Osteocyte (in vitro differentiated cells): Measurements from ENCODE around the gene DNAJB9. TPM values are rescaled to one million over a fixed set of nuclear protein-coding genes. Genes with fewer than 3 reads are reported as not detected.

Experiments
- DNase-seq: peaks from one replicate; pipeline ENCODE4 v3.0.0; 2021; ENCODE audit warnings: mixed read lengths; ENCODE audit not compliant: unreplicated experiment; ENCODE audit errors: extremely low spot score
- H3K27ac Mint-ChIP-seq: one replicate; pipeline ENCODE4 v1.8.0; 2021; ENCODE audit warnings: mild to moderate bottlenecking, mixed read lengths; ENCODE audit not compliant: unreplicated experiment
- H3K27me3 Mint-ChIP-seq: one replicate; pipeline ENCODE4 v1.8.0; 2021; ENCODE audit warnings: mixed read lengths; ENCODE audit not compliant: unreplicated experiment
- H3K36me3 Mint-ChIP-seq: one replicate; pipeline ENCODE4 v1.8.0; 2021; ENCODE audit warnings: mixed read lengths; ENCODE audit not compliant: unreplicated experiment
- H3K4me1 Mint-ChIP-seq: one replicate; pipeline ENCODE4 v1.8.0; 2021; ENCODE audit warnings: mixed read lengths; ENCODE audit not compliant: unreplicated experiment
- H3K4me3 Mint-ChIP-seq: one replicate; pipeline ENCODE4 v1.8.0; 2021; ENCODE audit warnings: mild to moderate bottlenecking, moderate library complexity, mixed read lengths; ENCODE audit not compliant: unreplicated experiment
- H3K9me3 Mint-ChIP-seq: one replicate; pipeline ENCODE4 v1.8.0; 2021; ENCODE audit warnings: mixed read lengths; ENCODE audit not compliant: unreplicated experiment
- long read RNA-seq: library from polyadenylated mRNA; unstranded; transcript quantifications from one replicate; pipeline ENCODE4 v2.0.0, GENCODE V29; 2021
- total RNA-seq: library from RNA; stranded (reverse); gene quantifications from 2 replicates; pipeline ENCODE4 v1.2.1, GENCODE V29; 2021
- TF ChIP-seq, protein P1 (sequence below): fragments of 200-600 bp; sonication (generic); IDR thresholded peaks from 2 replicates; pipeline ENCODE4 v1.5.0; 2021; ENCODE audit warnings: antibody characterized with exemption, mild to moderate bottlenecking, moderate library complexity

The DNAJB9 gene
- total RNA-seq: 20.5 and 23.3 TPM in 2 replicates
- long read RNA-seq, transcript DNAJB9-201 (3 exons, 2,715 nt): major isoform, 331 of 343 reads
- long read RNA-seq, partial matches to known transcripts: 6 of 343 reads
- long read RNA-seq, other reads (novel, unspliced or antisense): 6 of 343 reads

DNA sequence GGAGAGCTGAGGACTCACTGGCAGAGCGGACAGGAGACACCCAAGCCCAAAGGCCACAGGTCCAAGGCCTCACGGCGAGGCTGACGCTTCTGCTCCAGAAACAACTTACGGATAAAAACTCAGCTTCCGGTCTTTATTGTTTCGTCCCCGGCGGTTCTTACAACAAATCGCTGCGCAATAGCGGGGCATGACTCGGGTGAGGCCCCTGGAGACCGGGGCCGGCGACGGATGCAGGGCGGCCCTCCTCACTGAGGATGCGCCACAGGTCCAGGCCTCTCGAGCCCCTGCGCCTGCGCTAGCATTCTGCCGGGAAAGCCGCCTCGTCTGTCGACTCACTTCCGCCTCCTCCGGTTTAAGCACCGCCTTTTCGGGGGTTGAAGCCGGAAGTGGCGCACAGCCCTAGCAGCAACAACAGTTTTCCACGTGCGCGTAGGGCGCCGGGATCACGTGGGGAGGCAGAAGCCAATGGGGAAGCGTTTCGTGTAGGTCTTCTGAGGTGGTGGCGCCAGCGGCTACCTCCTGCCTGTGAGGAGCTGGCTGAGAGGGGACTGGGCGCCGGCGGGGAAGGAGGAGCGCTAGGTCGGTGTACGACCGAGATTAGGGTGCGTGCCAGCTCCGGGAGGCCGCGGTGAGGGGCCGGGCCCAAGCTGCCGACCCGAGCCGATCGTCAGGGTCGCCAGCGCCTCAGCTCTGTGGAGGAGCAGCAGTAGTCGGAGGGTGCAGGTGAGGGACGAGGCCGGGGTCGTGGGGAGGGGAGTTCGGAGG lies at the start of gene DNAJB9, which contains the start of gene THAP5:
DNAJB9 (plus strand) TSS at position 494 of the 765 bp plus-strand sequence. CDS start 1,853 bp downstream, outside the sequence.
THAP5 (minus strand) TSS at position 326 of the 765 bp plus-strand sequence; CDS start at position 189, 137 bp downstream.
- Mint-ChIP-seq H3K27me3 (no peaks in the 10 kb centered on the region), H3K36me3 (peaks cover 26% of the 10 kb centered on the region), H3K4me1 (peaks cover 39% of the 10 kb centered on the region), H3K9me3 (no peaks in the 10 kb centered on the region), H3K4me3 (peak within 1 kb of the TSS; percentile 99), H3K27ac (peak within 1 kb of the TSS; percentile 99)
- TF ChIP-seq, protein P1, sequence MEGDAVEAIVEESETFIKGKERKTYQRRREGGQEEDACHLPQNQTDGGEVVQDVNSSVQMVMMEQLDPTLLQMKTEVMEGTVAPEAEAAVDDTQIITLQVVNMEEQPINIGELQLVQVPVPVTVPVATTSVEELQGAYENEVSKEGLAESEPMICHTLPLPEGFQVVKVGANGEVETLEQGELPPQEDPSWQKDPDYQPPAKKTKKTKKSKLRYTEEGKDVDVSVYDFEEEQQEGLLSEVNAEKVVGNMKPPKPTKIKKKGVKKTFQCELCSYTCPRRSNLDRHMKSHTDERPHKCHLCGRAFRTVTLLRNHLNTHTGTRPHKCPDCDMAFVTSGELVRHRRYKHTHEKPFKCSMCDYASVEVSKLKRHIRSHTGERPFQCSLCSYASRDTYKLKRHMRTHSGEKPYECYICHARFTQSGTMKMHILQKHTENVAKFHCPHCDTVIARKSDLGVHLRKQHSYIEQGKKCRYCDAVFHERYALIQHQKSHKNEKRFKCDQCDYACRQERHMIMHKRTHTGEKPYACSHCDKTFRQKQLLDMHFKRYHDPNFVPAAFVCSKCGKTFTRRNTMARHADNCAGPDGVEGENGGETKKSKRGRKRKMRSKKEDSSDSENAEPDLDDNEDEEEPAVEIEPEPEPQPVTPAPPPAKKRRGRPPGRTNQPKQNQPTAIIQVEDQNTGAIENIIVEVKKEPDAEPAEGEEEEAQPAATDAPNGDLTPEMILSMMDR: no peak
- peak; percentile 100 for DNase-seq

DNA sequence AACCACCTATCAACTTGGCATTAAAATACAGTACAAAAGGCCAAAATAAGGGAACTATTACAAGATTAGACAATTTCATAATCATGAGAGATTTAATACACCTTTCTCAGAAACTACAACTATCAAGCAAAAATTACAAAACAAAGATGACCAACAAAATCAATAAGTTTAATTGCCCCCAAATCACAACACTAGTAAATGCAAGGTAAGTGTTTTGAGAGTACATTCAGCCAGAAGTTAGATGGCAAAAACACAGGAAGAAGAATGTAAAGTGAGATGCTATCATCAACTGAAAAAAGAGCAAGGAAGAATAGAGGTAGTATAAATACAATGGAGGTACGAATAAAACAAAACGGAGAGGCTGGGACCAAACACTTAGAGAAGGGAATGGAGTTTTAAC lies 46.9 kb upstream of the DNAJB9 start:
- H3K27ac Mint-ChIP-seq: peak overlapping the region; percentile 0
- peaks cover 57% of the 10 kb centered on the region for H3K4me1 Mint-ChIP-seq
- no peaks in the 10 kb centered on the region for H3K27me3 Mint-ChIP-seq
- TF ChIP-seq, protein P1: no peak
- H3K36me3 Mint-ChIP-seq: peaks cover 10% of the 10 kb centered on the region
- no peak for DNase-seq
- no peaks in the 10 kb centered on the region for H3K9me3 Mint-ChIP-seq
- no peak overlapping the region for H3K4me3 Mint-ChIP-seq

DNA sequence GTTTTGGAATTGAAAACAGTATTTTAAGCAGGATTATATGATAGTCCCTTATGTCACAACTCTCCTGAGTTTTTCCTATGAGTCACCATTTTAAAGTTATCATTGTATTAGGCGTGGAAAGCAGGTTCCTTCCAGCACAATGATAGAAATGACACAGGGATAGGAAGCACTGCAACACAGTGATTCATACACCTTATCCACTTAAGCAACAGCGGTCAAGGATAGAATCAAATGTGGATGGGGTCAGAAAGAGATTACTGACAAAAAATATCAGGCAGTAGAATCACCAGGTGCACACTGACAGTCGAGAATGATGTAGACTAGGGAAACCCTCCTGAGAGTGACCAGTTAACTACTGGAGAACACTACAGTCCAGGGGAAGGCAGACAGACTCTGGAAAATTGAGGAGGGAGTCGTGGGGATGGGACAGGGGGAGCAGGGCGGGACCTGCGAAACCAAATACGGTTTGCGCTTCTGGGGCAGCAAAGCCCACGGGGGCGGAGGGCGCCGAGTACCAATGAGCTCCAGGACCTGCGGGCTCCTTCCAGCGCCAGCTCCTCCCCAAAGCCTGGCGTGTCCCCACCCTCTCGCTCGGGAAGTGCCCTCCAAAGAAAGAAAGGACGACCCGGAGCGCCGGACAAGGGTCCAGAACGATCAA lies 44.2 kb upstream of the DNAJB9 start:
- peaks cover 4% of the 10 kb centered on the region for H3K36me3 Mint-ChIP-seq
- H3K27ac Mint-ChIP-seq: peak overlapping the region; percentile 99
- no peaks in the 10 kb centered on the region for H3K9me3 Mint-ChIP-seq
- peak overlapping the region; percentile 95 for H3K4me3 Mint-ChIP-seq
- H3K4me1 Mint-ChIP-seq: peaks cover 39% of the 10 kb centered on the region
- DNase-seq: no peak
- H3K27me3 Mint-ChIP-seq: no peaks in the 10 kb centered on the region
- TF ChIP-seq, protein P1: no peak

DNA sequence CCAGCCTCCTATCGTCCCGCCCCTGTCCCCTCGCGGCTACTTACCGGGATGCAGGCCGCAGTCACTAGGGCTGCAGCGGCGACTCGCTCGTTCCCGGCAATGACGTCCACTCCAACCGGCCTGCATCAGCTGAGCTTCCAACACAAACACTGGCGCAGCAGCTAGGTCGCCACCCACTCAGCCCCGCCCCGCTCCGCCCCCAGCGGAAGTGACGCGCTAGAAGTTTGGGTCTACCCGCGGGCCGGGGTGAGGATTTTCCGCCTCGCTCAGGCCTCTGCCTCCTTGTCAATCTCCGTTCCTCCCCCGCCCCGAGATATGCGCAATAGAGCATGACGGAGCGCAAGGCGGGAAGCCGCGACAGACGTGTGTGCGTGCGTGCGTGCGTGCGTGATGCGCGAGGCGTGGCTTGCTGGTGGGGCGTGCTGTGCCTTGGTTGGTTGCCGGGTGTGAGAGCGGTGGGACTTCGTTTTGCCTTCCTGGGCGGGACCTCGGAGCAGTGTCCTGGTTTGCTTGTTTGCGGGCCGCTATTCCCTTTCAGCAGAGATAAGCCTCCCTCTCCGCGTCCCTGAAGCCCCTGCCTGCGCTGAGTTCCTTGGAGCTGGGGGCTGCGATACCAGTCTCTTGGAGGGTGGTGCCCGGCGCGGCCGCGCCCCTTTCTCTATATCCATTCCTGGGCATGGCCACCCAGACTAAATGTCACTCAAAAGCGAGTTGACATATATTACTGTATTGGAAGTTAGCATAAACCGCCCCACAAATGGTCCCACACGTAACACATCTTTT lies 43.5 kb upstream of the DNAJB9 start, which contains the start of gene PNPLA8:
PNPLA8 (minus strand) TSS at position 151 of the 783 bp plus-strand sequence. CDS start 10,644 bp downstream, outside the sequence.
- TF ChIP-seq, protein P1: no peak
- Mint-ChIP-seq H3K4me3 (peak within 1 kb of the TSS; percentile 95), H3K27ac (peak within 1 kb of the TSS; percentile 99), H3K36me3 (peaks cover 2% of the 10 kb centered on the region), H3K9me3 (no peaks in the 10 kb centered on the region), H3K4me1 (peaks cover 36% of the 10 kb centered on the region), H3K27me3 (no peaks in the 10 kb centered on the region)
- DNase-seq: peak; percentile 100
